GM21423 (cell line): ENCODE results near the gene MAP3K12.
"Not testable (repeated sequence)": the region's sequence is repeated elsewhere in the genome, so short reads cannot be mapped to it uniquely, and the experiment has no call there.

Source experiments
- ATAC-seq: cut with Tn5 transposase; IDR thresholded peaks from one replicate; pipeline ENCODE4 v1.9.1; 2021; ENCODE audit warnings: mild to moderate bottlenecking, moderate library complexity; ENCODE audit not compliant: unreplicated experiment

MAP3K12 gene

DNA sequence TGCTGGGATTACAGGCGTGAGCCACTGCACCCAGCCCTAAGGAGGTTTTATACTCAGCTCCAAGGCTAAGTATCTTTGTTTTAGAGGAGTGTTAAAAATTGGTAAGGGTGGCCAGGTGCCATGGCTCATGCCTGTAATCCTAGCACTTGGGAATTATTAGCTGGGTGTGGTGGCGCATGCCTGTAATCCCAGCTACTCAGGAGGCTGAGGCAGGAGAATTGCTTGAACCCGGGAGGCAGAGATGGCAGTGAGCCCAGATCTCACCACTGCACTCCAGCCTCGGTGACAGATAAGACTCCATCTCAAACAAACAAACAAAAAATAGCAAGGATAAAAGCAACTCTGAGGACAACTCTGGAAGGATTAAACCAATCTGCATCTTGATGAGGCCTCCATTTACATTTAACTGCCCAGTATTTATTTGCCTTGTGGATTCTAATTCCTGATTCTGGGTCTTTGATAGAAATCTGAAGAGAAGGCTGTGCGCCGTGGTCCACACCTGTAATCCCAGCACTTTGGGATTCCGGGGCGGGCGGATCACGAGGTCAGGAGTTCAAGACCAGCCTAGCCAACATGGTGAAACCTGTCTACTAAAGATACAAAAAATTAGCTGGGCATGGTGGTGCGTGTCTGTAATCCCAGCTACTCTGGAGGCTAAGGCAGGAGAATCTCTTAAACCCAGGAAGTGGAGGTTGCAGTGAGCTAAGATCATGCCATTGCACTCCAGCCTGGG, 54.5 kb downstream of the MAP3K12 start:
- not testable (repeated sequence) for ATAC-seq

- no peak for ATAC-seq
These were observed 55.3 kb downstream of the MAP3K12 start for GRCh38 chr12:53443955-53444354.

GRCh38 chr12:53441040-53441833, 58.0 kb downstream of the MAP3K12 start, which contains the start of gene PRR13:
Gene PRR13, plus strand, starts transcription at chr12:53441734. Its CDS starts 981 bp downstream, at chr12:53442715.
- ATAC-seq = peak; percentile 97

DNA sequence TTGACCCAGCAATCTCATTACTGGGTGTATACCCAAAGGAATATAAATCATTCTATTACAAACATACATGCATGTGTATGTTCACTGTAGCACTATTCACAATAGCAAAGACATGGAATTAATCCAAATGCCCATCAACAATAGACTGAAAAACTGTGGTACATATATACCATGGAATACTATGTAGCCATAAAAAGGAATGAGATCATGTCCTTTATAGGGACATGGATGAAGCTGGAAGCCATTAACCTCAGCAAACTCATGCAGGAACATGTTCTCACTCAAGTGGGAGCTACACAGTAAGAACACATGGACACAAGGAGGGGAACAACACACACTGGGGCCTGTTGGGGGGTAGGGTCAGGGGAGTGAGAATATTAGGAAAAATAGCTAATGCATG, 59.7 kb downstream of the MAP3K12 start:
- ATAC-seq = not testable (repeated sequence)

DNA sequence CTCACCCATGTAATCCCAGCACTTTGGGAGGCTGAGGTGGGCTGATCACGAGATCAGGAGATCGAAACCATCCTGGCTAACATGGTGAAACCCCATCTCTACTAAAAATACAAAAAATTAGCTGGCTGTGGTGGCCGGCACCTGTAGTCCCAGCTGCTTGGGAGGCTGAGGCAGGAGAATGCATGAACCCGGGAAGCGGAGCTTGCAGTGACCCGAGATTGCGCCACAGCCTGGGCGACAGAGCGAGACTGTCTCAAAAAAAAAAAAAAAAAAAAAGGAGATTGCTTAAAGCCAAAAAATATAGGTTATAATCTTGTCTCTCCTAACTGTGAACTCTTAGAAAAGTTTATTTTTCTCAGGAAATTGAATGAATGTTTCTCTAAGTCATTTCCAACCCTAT, 63.9 kb downstream of the MAP3K12 start:
- ATAC-seq = not testable (repeated sequence)

GRCh38 chr12:53431187-53431586, 68.1 kb downstream of the MAP3K12 start:
- no peak for ATAC-seq

GRCh38 chr12:53430116-53430515, 69.1 kb downstream of the MAP3K12 start:
- no peak for ATAC-seq
